ENCODE data around the gene CLHC1.
"Not testable (repeated sequence)": the region's sequence is repeated elsewhere in the genome, so short reads cannot be mapped to it uniquely, and the experiment has no call there.

The CLHC1 gene

DNA sequence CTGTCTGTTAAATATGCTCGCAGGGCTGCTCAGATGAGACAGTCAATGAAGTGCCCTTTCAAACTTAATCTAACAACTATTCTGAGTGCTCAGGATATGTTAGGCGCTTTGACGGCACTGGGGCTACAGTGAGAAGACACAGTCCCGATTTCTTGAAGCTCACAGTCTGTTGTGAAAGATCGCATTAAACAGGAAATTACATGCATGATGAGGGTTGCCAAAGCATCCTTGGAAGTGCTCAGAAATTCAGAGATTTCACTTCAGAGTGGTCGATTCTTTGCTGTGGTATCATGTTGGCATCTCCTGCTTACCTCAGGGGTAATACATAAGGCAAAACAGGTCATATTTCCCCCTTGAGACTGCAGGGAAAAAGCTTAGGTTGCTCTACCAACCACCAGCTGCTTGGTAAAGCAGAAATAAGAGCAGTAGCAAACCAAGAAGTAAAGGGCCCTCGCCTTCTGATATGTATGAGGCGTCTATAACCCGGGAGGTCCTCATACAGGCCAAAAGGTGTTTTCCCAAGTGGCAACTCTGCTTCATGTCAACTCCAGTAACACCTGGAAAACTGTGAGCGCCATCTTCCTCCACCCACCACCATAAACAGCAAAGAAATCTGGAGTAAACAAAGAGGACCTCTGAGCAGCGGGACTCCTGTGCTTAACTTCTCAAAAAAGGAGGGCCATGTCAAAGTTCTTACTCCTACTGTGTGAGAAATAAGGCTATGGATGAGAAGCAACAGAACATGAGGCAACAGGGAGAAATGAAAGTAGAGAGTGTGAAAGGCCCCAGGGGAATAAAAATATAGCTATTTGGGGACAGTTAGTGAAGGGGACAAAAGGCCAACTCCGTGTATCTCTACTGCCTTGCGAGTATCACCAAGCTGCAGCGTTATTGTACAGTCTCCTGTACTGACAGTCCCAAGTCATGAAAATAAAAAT is 79.3 kb downstream of the CLHC1 start:
- DNase-seq = peak; percentile 56 to 62

DNA sequence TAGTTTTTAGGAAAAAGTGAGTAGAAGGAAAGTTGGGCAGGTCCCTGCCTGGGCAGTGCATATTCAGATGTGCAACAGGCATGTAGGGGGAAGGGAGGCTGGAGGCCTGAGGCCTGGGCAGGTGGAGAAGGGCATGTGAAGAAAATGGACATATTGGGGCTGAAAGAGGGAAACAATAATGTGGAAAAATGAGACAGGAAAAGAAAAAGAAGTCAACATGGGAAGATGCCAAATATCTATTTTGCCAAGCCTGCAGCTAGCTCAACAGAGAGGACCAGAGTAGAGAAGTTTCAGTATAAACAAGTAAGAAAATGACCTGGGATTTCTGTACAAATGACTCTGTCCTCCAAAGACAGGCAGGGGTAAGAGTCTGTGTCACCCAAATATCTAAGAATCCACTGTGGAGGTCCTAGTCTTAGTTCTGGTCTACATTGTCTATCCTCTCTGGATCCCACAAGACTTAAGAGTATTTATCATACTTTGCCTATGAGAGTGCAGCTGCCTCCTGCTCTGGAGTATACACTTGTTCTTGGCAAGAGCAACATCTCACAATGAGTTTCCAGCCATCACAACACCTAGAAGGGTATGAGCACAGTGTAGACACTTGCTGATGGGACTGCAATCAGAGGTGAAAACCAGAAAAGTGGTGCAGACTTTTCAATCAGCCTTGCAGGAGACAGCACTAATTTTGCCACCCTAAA is 80.2 kb downstream of the CLHC1 start:
- DNase-seq = no peak

DNA sequence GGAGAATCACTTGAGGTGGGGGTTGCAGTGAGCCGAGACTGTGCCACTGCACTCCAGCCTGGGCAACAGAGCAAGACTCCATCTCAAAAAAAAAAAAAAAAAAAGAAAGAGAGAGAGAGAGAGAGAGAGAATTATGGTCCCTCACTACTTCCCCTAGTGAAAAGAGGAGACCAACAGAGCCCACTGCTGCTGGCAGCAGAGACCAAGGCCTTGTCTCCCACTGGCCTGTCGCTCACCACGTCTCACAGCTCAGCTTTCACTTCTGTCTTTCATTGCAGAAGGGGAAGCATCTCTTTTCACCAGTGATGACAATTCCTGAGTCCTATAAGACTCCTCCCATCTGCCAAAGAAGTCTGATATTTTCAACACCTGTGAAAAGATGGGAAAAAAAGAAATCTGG is 81.3 kb downstream of the CLHC1 start:
- peak; percentile 60 to 69 for DNase-seq

DNA sequence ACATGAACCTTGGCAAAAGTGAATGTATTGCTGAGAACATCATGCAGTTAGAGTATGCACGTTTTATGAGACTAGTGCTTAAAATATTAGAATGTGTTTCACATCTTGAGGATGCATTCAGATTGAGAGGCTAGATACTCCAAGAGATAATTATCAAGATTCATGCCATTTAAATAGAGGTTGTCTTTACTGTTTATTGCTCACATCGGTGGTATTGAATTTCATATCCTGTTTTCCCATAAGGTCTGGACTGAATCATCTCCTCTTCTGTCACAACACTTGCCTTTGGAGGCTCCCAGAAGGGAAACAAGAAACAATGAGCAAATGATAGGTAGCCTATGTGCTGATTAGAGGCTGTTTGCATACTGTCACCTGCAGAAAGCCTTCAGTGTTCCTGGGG is 83.8 kb downstream of the CLHC1 start:
- no peak for DNase-seq

DNA sequence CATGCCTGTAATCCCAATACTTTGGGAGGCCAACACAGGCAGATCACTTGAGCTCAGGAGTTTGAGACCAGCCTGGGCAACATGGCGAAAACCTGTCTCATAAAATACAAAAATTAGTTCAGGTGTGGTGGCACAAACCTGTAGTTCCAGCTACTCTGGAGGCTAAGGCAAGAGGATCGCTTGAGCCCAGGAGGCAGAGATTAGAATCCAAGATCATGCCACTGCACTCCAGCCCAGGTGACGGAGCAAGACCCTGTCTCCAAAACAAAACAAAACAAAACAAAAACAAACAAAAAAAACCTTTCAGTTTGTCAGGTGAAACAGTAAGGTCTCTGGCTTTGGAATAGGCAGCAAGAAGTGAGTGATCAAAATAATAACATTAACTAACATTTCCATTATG is 84.6 kb downstream of the CLHC1 start:
- no peak for DNase-seq

DNA sequence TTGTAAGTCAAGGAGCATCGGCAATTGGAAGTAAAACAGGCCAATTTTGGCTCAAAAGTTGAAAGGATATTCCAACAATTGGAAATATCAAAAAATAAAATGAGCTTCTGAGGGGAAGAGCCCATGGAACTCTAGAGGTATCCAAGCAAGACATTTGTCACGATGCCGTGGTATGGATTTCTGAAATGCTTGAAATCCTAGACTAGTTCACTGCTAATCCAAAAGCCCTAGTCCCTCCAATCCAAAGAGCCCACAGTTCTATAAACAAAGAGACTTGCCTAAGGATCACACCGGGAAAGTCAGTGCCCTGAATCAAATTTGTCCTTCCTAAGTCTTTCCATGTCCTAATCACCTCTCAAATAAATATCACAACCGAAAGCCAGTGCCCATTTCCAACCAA is 85.1 kb downstream of the CLHC1 start:
- DNase-seq = no peak

DNA sequence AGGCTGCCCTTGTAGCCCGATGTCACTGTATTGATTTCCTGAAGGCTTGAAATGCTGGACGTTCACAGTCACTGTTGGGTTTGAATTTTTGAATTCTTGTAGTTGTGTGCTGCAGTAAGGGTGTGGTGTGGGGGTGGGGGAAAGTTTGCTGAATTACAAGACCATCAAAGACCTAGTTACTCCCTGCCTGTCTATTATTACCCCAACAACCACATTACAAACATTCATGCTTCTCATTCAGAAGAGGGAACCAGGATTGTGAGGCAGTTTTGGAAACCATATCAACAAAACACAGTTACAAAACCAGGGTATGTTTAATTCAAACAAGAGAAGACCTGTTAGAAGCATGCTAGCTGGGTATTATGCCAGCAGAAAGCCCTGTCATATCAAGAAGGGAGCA is 85.8 kb downstream of the CLHC1 start:
- peak in 1 of 2 donors; percentile 51 for DNase-seq

DNA sequence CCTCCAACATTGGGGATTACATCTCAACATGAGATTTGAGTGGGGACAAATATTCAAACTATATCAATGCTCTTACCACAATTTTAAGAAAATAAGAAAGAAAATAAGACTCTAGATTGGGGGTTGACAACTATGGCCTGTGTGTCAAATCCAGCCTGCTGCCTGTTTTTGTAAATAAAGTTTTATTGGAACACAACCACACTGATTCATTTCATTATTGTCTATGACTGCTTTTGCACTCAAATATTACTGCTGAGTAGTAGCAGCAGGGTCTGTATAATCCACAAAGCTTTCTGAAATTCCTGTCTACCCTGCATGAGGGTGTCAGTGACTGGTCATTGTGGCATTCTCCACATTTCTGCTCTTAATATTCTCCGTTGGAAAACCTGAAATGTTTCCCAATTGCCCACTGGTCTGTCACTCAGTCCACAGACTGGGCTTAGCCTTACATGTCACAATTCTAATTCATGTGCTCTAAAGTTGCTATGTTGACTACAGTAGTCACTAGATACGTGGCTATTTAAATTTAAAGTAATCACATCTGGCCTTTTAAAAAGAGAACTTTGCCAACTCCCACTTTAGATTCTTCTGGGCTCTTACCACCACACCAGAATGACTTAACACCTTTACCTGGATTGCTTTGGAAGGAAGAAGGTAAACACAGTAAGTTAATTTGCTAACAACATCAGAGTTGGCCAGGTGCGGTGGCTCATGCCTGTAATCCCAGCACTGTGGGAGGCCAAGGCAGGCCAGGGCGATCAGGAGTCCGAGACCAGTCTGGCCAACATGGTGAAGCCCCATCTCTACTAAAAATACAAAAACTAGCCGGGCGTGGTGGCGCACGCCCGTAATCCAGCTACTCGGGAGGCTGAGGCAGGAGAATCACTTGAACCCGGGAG is 86.9 kb downstream of the CLHC1 start:
- DNase-seq = no peak

DNA sequence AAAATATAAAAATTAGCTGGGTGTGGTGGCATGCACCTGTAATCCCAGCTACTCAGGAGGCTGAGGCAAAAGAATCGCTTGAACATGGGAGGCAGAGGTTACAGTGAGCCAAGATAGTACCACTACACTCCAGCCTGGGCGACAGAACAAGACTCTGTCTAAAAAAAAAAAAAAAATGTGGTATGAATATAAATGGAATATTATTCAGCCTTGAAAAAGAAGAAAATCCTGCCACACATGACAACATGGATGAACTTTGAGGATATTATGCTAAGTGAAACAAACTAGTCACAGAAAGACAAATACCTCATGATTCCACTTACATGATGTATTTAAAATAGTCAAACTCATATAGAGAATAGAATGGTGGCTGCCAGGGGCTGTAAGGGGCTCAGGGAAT is 88.4 kb downstream of the CLHC1 start:
- not testable (repeated sequence) for DNase-seq

DNA sequence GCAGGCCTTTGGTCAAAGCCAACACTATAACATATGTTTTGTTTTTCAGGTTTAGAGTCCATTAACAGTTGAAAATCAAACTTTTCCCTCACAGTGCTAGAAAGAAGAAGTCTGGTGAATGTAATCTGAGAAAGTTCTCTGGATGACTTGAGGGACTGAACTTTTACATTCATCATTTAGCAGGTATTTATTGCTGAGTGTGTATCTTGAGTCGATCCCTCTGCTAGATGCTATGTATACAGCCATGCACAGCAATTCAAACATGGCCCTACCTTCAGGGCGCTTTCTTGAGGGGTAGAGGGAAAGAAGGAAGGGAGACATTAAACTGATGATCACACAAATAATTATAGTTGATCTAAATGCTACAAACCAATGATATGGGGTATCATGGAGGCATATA is 89.6 kb downstream of the CLHC1 start:
- DNase-seq = no peak

DNA sequence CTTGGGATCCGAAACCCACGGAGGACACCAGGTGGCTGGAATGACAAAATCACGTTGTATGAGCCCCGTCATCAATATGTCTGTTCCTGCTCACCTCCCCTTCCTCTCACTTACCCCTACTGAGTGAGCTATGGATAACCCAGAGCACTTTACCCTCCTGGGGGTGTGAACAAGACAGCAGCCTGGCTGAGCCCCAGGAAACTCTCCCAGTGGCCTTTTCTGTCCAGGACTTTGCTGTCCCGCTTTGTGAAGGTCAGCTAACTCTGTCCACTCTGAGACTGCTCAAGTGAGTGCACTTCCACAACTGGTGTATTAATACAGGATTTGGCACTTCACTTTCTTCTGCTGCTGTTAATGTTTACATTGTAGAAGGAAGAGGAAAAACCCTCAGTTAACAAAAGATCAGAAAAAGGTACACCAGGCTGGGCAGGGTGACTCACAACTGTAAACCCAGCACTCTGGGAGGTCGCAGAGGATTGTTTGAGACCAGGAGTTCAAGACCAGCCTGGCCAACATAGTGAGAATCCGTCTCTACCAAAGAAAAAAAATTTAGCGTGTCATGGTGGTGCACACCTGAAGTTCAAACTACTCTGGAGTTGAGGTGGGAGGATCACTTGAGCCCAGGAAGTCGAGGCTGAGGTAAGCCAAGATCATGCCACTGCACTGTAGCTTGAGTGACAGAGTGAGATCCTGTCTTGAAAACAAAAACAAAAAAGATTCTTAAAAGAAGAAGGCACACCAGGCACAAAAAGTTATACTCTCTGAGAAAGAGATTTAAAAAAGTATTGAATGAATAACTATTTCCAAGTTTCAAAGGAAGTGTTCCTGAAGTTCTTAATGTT is 90.3 kb downstream of the CLHC1 start:
- DNase-seq = no peak

DNA sequence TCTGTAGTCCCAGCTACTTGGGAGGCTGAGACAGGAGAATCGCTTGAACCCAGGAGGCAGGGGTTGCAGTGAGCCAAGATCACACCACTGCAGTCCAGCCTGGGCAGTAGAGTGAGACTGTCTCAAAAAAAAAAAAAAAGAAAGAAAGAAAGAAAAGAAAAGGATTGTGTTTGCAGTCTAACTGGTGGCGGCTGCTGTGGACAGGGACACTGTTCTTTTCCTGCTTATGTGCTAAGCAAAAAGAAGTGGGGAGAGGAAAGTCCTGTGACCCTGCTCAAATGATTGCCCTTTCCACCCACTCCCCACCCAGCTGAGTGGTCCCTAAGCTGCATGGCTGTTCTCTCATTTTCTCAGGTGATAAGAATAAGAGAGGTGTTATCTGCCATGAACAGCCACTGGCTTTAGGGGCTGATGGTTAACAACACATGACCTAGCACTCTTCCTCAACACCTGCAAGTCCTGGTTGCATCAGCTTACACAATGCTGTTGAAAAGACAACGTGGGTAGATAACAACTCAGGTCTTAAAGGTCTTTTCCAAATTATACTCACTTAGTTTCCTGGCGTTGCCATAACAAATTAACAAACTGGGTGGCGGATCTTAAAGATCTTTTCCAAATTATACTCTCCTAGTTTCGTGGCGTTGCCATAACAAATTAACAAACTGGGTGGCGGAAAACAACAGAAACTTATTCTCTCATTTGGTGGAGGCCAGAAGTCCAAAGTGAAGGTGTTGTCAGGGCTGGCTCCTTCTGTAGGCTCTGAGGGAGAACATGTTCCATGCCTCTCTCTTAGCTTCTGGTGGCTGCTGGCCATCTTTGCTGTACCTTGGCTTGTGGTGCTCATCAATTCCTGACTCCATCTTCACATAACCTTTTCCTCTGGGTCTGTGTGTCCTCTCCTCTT is 91.5 kb downstream of the CLHC1 start:
- DNase-seq = no peak

DNA sequence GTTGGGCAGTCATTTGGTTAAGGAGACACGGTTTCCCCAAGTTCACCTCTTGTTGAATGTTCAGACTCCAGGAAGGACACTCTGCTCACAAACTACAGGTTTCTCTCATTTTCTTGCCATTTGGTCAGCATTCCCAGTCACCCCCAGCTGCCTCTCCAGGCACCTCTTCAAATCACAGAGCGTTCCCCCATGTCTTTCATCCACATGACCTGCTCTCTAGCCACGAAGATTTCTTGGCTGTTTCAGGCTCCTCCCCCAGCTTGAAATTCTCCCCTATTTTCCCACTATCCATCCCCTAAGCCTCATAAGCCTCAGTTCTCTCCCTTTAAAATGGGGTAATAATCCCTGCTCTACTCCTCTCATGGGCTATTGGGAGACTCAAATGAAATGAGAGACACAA is 92.8 kb downstream of the CLHC1 start:
- no peak for DNase-seq

DNA sequence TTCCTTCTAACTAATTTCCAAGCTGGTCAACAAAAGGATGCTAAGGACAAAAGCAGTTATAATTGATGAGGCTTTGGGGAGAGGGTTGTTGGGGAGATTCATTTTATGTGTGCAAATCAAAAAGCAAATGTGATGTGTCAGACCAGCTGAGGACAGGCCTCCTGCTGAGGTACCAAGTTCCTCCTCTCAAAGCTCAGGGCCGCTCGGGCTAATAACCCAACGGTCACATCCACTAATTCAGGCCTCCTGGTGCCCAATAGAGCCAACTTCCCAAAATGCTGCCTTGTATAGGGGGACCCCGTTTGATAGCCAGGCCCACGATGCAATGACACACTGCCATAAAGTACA is 93.2 kb downstream of the CLHC1 start:
- DNase-seq = no peak

DNA sequence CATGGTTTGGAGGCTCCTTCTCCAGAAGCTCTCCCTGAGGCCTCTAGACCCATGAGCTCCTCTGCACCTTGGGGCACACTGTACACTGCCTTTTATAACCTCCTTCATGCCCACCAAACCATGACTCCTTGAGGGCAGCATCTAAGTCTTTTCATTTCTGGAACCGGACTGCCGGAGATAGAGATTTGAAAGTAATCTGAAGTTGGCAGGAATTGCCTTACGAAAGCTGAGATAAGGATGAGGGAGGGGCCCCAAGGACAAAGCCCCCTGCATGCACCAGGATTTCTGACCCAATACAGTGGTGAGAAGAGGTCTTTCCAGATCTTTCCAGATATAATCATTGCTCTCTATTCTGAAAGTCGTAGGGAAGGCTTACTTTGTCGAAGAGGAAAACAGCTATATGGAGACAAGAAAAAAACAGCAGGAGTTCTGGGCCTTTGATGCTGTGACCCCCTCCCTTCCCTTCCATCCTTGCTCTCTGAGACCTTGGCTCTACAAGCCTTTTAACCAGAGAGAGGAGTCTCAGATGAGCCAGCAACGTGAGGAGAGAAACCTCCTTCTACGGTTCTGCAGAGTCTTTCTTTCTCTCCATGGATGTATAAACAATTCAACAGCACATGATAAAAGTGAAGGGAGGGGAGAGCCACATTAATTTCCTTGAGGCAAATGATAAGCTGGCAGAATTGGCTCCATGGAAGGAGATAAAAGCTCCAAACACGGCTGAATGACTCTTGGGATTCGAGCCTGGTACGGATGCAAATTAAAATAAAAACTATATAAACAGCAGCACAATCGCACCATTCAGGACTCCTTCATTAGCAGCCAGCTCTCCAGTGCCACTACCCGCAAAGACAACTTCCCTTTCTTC is 93.8 kb downstream of the CLHC1 start:
- DNase-seq = no peak

DNA sequence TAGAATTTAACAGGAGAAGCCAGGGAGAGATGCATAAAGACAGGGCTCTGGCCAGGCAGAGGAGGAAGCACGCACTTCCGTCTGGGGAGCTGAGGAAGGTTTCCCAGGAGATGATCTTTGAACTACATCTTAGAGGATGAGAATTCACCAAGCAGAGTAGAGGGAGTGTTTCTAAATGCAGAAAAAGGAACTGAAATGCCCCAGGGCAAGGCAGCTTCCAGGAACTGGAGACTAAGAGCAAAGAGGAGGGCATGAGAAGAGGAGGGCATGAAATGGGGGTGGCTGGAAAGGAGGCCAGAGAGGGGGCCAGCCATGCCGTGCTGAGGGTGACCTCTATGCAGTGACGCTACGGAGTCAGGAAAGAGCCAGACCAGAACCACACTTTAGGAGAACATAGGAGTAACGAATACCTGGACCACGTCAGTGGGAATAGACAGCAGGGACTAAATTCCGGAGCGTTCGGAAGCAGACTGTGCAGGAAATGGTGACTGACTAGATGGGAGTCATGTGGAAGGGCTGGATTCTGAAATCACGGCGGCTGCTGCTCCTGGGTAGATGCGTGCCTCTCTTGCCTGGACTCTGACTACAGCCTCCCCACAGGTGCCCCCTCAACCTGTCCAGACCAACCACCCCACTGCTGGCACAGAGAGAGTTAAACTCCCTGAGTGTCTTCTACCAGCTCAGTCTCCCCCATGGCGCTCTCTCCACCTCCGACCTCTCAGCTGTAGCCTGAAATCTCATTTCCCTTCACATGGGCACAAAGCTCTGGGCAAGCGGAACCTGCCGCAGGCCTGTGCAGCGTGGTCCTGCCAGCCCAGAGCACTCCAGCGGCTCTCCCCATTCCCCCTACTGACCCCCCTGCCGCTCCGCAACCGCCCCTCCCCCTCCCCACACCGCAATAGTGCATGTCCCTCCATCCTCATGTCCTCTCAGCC is 94.8 kb downstream of the CLHC1 start:
- DNase-seq = peak; percentile 66 to 79

DNA sequence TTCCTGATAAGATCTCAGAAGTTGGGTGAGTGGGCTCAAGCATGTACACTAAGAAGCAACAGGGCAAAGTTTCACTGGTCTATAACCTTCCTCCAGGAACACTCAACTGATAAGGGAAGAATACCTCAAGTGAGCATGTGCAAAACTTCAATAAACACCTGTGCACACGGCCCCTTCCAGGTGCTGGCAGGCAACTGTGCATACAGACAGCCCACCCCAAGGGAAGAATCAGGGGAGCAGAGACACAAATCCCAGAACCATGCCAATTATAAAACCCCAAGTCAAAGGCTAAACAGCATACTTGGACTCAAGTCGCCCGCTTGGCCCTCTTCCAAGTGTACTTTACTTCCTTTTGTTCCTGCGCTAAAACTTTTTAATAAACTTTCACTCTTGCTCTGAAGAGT is 96.0 kb downstream of the CLHC1 start:
- DNase-seq = no peak

DNA sequence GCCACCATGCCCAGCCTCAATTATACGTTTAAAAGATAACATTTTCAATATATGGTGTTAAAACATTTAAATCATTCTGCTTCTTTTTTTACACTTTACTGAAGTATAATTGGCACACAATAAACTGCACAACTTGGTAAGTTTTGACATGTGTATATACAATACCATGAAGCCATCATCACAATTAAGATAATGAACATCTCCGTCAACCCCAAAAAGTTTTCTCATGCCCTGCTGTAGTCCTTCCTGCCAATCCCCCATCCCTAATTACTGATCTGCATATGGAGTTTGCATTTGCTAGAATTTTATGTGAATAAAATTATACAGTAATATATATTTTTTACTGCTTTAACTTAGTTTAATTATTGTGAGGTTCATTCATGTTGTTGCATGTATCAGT is 96.6 kb downstream of the CLHC1 start:
- DNase-seq = no peak

DNA sequence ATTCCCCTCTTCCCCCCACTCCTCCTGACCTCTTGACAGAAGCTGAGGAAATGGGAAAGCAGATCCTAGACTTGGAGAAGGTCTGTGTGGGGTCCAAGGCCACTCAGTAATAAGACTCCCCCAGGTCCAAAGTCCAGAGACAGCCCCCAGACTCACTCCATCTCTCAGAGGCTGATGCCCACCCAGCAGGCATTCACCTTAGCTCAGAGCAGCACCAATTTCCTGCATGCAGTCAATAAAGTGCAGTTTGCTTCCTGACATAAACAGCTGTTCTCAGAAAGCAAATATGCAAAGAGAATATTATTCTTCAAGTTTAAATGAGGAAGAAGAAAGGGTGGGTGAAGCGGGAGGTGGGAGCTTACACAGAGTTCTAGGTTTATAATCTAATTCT is 97.8 kb downstream of the CLHC1 start:
- DNase-seq = no peak

Measured in inflammatory macrophage treated with lipopolysaccharide for 1 hour (primary cell).